NCI-H82 treated with DMSO at 0.1 percent for 48 hours (cell line): ENCODE measurements around the gene MBTPS1.
"Not testable (repeated sequence)": the region's sequence is repeated elsewhere in the genome, so short reads cannot be mapped to it uniquely, and the experiment has no call there.

ENCODE experiments used
- DNase-seq: peaks from one replicate; lab custom pipeline; 2025; ENCODE audit not compliant: unreplicated experiment; lab: John Stamatoyannopoulos, UW

Gene MBTPS1

DNA sequence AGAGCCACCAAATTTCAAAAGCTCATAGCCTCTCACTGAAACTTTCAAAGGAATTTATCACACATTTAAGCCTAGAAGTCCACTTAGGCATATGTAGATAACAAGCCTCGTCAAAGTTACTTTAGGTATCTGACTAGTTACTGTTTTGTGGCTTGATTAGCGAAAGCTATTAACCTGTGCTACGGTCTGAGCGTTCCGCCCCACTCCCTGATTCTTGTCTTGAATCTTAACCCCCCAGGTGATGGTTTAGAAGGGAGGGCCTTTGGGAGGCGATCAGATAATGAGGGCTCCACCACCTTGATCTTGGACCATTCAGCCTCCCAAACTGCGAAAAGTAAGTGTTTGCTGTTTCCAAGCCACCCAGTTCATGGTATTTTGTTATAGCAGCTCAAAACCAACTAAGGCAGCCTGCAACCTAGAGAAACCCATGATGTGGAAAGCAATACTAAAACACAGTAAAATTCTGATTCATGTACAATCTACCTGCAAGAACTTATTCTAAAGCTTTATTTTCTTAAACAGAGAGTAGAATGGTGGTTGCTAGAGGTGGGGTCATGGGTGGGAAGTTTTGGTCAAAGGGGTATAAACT, 21.1 kb upstream of the MBTPS1 start:
- no peak for DNase-seq

DNA sequence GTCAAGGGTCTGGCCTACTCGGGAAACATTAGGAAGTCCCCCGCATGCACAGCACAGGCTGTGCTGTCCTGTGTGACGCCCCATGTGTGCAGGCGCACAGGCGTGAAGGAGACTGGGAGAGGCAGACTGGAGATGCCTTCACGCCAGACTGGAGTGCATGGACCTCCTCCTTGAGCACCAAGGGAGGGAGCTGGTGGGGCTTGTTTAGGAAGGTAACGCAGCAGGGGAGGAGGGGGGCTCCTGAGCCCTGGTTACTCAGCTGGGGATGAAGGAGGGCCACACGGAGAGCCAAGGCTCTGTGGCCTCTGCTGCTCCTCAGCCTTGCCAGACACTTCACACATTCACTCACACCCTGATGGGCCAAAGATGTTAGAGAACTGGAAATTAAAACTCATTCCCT, 20.5 kb upstream of the MBTPS1 start:
- DNase-seq = no peak

DNA sequence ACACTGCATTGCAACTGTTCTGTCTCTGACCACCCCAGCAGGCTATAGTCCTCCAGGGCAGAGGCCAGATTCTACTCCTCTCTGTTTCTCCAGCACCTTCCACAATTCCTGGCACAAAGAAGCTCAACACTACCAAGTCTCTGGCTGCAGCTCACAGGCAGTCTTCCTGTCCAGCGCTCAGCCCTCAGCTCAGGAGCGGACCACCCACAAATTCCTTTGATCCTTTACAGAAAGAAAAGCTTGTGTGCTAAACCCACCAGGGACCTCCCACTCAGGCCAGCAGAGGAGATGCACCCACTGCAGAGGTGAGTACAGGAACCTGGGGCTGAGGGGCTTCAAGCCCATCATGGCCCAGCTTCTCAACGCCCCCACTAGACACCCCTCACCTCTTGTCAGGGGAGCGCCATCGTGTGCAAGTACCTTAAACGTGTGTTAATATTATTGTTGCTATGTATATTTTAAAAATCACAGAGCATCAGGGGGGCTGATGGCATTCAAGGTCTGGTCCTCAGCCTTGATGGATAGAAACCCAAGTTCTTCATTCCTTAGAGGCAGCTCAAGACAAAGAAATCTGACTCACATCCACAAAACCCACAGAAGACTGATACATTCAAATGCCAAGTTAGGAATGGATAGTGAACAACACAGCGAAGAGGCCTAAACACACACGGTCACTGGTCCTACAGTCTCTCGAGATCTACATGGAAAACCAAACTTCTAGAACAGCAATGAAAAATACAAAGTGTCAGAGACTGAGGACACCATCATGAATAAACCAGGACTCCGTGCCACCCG, 19.8 kb upstream of the MBTPS1 start:
- DNase-seq = no peak

DNA sequence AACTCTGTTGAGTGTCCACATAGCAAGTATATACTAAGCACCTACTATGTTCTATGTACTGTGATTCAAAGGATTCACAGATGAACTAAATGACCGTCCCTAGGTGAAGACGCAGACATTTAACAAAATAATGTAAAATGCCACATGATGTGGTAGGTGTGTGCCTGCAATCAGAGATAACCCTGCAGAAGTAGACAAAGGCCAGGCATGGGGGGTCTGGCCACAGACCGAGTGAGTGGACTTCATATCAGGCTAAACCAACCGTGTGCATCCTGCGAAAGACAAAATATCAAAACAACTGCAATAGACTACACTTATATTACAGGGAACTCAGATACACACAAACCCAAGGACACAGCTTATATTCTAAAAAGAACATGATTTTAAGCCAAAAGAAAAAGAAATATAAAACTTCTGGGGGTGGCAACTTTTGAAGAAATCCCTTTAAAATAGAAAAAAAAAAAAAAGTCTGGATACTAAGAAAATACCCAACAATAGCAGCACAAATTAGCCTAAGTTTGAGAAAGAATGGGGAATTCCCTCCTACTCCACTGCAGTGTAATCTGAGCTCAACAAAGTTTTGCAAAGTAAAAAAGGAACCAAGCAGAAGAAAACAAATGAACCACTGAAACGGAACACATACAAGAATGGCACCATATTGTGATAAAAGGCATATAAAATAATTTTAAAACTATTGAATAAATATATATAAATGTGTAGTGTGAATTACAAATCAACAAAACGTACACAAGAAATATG, 16.0 kb upstream of the MBTPS1 start:
- DNase-seq = no peak

DNA sequence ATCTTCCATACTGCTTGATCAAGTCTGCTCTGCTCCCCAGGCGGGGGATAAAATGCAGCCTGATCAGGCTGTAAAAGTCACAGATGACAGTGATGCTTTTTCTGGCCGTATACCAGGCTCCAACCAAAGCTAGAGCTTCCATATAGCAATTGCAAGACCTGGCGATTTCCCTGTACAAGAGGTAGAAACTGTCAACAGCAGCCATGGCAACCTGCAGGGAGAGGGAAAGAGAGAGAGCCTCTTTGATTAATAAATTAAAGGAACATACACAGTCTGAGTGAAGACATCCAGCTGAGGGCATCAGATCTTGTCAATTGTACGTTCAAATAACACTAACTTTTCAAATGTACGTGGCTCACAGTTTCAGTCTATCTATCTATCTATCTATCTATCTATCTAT, 14.4 kb upstream of the MBTPS1 start:
- DNase-seq = no peak

DNA sequence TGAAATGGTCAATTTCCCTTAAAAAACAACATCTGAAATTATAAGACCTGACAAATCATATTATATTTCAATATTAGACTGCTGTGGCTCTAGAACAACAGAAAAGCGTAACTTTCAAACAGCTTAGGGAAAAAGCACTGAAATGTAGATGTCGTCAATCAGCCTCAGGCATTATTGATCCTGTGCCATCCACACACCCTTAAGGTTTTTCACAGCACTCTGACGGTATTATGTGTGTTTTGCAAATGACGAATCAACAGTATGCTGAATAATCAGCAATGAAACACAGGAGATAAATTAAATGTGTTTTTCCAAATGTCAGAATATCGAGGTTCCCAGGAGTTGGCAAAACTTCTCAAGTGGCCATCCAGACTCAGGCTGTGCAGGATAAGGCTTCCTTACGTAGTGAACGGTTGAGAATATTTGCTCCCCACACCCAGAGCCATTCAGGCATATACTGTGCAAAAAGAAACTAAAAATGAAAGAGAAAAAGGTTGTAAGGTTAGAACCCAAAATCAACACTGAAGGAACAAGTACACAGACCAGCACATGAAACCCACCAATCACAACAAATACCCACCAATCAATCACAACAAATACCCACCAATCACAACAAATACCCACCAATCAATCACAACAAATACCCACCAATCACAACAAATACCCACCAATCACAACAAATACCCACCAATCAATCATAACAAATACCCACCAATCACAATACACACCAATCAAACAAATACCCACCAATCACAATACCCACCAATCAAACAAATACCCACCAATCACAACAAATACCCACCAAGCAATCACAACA, 7.7 kb upstream of the MBTPS1 start:
- DNase-seq = no peak

DNA sequence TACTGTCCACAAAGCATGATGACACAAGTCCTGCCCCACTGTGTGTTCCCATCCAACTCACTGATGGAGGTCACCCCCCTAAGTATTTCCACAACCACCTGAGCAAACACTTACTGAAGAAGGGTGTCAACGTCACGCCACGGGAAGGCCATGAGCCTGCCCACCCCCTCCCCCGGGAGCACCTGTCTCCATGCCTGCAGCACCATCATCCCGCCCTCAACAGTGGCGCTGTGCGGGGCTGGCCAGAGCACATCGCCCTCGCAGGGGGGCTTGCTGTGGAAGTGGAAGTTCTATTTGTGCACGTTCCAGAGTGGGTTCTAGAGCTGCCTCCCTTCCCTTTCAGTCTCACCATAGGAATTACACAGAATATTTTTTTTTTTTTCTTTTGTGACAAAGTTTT, 4.3 kb upstream of the MBTPS1 start:
- no peak for DNase-seq

DNA sequence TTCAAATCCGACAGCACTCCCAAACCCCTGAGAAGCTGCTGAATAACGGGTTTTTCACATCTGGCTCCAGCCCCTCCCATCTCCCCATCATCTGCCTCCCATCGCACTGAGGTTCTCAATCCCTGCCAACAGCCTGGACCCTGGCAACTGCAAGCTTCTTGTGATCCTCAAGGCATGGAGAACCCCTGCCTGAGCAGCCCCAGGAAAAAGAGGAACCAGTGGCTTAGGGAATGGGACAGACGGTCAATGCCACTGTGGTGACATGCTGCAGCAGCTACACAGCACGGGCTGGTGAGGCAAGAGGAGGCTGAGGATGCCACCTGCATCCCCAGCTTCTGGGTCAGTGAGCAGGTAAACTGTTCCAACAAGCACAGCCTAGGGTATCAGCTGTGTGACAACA, 3.3 kb upstream of the MBTPS1 start:
- DNase-seq = no peak

DNA sequence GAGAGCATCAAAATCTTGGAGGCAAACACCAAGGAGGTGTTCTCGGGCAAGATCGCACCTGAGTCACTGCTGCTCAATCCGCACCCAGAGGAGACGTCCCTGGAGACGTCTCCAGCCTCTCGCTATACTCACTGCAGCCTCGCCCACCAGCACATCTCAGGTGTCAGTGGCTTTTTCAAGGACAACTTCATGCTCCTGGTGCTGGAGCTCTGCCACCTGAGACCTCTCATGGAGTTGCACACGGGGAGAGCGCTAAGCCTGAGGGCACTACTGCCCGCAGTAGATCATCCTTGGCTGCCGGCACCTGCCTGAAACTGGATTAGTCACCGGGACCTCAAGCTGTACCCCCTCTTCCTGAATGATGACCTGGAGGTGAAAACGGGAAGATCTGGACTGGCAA, 2.6 kb upstream of the MBTPS1 start:
- no peak for DNase-seq

DNA sequence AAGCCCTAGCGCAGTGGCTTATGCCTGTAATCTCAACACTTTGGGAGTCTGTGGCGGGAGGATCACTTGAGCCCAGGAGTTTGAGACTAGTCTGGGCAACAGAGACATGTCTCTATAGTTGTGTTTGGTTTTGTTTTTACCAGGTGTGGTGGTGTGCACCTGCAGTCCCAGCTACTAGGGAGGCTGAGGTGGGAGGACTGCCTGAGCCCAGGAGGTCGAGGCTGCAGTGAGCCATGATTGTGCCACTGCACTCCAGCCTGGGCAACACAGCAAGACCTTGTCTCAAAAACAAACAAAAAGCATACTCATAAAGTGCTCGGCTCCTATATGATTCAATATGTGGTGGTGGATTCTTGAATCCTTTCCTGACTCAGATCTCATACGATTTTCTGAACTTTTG, 1.6 kb upstream of the MBTPS1 start:
- DNase-seq = not testable (repeated sequence)

DNA sequence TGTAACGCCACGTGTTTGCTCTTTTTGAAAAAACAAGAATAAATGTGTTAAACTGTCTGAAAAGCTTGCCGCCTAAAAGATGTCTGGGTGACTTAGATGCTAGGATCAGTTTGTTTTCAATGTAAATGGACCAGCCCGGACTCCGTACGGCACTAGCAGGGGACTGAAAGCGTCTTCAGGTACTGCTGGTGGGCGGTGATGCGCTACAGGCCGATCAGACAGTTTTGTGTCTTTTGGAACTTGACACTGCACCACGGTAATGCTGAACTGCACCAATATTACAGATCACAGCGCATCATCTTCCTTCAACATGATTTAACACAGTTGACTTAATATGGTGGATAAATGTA, 727 bp upstream of the MBTPS1 start:
- no peak for DNase-seq

DNA sequence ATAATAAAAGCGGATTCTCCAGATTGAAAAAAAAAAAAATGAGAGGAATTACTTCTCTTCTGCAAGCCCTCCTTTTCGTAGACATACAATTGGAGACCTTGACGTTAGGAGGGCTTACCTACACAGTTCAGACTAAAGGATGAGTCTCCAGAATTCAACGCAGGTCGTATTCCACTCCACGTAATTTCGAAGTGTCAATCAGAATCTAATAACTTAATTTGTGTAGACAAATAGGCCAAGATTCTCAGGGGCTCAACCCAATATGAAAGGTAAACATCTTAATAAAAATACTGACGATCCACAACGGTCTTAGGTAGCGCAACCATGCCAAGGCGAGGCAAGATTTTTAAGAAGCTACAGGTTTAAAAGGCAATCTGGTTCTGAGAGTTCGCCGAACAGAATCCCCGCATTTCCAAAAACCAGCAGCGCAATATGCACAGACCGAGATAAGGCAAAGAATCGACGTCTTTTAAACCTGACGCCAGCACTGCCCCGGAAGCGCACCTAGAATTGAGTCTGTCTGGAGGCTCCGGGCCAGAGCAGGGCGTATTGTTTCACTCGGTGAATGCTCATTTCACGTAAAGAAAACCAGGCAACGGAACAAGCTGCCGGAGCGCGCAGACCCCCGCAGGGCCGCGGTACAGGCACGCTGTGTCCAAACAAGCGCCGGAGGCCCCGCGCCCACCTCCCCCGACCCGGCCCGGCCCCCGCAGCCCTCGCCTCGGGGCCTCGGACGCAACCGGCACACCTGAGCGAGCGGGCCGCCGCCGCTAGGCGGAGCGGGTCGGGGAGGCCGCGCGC, 623 bp downstream of the MBTPS1 start:
- DNase-seq = no peak

DNA sequence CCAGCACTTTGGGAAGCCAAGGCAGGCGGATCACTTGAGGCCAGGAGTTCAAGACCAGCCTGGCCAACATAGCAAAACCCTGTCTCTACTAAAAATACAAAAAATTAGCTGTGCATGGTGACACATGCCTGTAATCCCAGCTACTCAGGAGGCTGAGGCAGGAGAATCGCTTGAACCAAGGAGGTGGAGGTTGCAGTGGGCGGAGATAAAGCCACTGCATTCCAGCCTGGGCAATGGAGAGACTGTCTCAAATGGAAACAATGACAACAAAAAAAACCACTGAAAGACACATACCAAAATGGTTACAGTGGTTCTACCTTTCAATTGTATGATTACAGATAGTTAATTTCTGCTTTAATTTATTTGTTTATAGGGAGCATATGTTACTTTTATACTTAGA, 4.8 kb downstream of the MBTPS1 start:
- not testable (repeated sequence) for DNase-seq

DNA sequence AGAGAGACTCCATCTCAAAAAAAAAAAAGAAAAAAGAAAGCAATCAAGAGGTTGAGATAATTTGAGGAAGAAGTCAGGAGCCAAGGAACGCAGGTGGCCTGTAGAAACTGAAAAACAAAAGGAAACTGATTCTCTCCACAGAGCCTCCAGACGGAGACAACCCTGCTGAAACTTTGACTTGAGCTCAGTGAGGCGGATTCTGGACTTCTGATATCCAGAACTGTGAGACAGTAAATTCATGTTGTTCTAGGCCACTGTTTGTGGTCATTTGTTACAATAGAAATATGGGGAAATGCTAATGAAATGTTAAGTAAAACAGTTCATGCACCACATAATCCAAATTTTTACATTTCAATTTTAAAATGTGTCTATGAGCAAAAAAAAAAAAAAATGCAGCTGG, 5.2 kb downstream of the MBTPS1 start:
- no peak for DNase-seq

DNA sequence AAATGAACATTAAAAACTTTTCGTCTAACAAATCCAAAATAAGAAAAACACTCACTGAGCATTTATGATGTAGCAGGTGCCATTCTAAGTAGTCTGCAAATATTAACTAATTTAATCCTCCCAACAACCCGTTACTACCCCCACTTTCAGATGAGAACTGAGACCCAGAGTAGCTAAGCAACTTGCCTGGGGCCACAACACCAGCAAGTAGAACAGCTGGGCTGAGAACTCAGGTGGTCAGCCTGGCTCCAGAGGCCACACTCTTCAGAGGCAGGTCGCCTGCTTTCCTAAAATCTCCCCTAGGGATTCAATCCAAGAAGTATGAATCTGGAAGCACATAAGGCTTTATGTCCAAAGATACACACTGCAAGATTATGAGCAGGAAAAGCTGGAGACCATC, 6.2 kb downstream of the MBTPS1 start:
- no peak for DNase-seq

DNA sequence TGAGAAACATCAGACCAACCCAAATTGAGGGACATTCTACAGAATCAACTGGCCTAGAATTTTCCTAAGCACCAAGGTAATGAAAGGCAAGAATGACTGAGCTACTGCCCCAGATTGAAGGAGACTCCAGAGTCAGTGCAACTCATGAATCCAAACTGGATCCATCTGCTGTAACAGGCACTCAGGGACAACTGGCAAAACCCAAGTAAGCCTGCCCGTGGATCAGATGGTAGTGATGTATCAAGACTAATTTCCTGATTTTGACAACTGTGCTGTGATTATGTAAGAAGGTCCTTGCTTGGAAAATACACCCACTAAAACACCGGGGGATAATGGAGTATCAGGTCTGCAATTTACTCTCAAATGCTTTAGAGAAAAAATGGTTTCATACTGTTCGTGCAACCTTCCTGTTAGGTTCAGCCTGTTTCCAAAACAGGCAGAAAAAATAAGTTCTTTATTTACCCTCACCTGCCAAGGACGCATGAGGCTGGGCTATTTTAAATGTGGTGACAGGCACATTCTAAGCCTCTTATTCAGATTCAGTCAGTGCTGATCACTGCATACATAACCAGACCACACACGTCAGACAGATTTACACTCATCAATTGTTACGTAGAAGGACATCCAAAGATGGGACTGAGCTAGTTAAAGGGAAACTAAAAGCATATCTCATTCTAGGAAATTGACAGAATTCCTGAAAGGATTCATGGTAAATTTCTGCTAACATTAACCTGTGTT, 7.0 kb downstream of the MBTPS1 start:
- DNase-seq = no peak

DNA sequence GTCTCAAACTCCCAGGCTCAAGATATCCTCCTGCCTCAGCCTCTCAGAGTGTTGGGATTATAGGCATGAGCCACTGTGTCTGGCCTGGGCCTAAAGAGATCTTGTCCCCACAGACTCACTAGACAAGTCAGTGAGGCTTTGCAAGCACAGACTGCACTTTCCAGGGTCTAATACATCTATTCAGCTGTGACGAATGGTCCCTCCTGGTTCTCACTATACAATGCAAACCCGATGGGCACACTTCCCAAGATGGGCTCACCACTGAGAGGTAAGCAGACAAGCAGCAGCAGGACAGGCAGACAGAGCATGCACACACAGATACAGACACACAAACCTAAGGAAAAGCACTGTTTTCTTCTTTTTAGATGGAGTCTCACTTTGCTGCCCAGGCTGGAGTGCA, 8.8 kb downstream of the MBTPS1 start:
- no peak for DNase-seq

DNA sequence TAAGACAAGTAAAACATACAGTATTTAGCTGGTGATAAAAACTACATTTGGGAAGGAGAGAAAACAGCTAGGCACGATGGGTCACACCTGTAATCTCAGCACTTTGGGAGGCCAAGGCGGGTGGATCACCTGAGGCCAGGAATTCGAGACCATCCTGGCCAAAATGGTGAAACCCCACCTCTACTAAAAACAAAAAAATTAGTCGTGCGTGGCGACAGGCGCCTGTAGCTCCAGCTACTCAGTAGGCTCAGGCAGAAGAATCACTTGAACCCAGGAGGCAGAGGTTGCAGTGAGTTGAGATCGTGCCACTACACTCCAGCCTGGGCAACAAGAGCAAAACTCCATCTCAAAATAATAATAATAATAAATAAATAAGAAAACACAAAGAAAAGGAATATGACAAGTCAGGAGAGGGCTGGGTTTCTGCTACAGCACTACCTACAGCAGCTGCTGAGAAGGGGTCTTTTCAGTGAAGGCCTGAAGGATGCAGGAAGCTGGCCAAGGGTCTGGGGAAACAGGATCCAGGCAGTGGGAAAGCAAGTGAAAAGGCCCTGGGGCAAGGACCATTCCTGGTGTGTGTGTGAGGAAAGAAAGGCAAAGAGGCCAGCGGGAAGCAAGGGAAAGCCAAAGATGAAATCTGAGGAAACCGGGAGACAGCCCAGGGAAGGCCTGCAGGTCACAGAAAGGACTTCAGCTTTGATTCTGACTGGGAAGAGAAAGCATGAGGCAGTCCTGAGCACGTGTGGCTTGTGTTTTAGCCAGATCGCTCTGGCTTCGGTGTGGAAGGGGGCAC, 10.6 kb downstream of the MBTPS1 start:
- no peak for DNase-seq

DNA sequence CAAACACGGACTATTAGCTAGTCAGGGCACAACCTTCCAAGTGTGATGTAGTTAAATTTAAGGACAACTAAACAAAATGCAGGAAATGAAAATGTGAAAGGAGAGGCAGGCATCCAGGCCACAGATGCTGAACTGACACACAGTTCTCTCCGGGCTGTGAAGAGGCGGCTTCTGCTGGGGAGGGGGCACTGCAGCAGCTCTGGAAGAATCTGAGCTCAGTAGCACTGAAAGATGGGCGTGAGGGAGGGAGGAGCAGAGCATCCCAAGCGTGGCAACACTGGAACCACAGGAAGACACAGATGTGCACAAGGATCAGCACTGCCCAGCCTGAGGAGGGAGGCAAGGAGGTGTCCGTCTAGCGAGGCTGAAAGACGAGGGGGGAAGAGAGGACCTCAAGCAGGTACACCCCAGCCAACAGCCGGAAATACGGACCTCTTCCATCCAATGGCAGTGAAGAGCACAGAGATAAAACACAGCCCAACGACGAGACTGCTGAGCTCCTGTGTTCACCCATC, 11.4 kb downstream of the MBTPS1 start:
- no peak for DNase-seq
